ENCODE data around the gene AFAP1.

The AFAP1 gene

GRCh38 chr4:7890635-7891393 lies 48.8 kb downstream of the AFAP1 start:
- no peak for DNase-seq
- TF ChIP-seq CTCF (IDR thresholded peaks at IDR 0.05; ENCODE audit: low read depth, low read length, missing control alignments), result no peak
- H3K4me3 ChIP-seq (ENCODE audit: low read depth, low read length), result no peak overlapping the region
- no peaks in the 10 kb centered on the region for H3K27me3 ChIP-seq (replicated peaks)
- peak overlapping the region; percentile 93 for H3K27ac ChIP-seq
- peaks cover 3% of the 10 kb centered on the region for H3K36me3 ChIP-seq (replicated peaks)
- in situ Hi-C loops (cut with HindIII; ENCODE audit: low pct_ligation_motif_present, low sequenced_read_pairs), result no loop called here

- in situ Hi-C loops (cut with HindIII; ENCODE audit: low pct_ligation_motif_present, low sequenced_read_pairs), result no loop called here
- Histone ChIP-seq H3K36me3 (replicated peaks) (no peaks in the 10 kb centered on the region), H3K27ac (no peak overlapping the region), H3K4me3 (ENCODE audit: low read depth, low read length) (no peak overlapping the region), H3K27me3 (replicated peaks) (no peaks in the 10 kb centered on the region)
- TF ChIP-seq CTCF (IDR thresholded peaks at IDR 0.05; ENCODE audit: low read depth, low read length, missing control alignments), result no peak
- no peak for DNase-seq
These were observed 52.2 kb downstream of the AFAP1 start for GRCh38 chr4:7887436-7887835.

- in situ Hi-C loops (cut with HindIII; ENCODE audit: low pct_ligation_motif_present, low sequenced_read_pairs), result no loop called here
- Histone ChIP-seq H3K36me3 (replicated peaks) (no peaks in the 10 kb centered on the region), H3K4me3 (ENCODE audit: low read depth, low read length) (no peak overlapping the region), H3K27me3 (replicated peaks) (no peaks in the 10 kb centered on the region), H3K27ac (peak overlapping the region; percentile 18)
- no peak for TF ChIP-seq CTCF (IDR thresholded peaks at IDR 0.05; ENCODE audit: low read depth, low read length, missing control alignments)
- no peak for DNase-seq
These were observed 53.4 kb downstream of the AFAP1 start for GRCh38 chr4:7886007-7886973.

- in situ Hi-C loops (cut with HindIII; ENCODE audit: low pct_ligation_motif_present, low sequenced_read_pairs), result no loop called here
- TF ChIP-seq CTCF (IDR thresholded peaks at IDR 0.05; ENCODE audit: low read depth, low read length, missing control alignments), result no peak
- DNase-seq, result no peak
- no peak overlapping the region for H3K4me3 ChIP-seq (ENCODE audit: low read depth, low read length)
- no peak overlapping the region for H3K27ac ChIP-seq
- H3K27me3 ChIP-seq (replicated peaks), result no peaks in the 10 kb centered on the region
- no peaks in the 10 kb centered on the region for H3K36me3 ChIP-seq (replicated peaks)
These were observed 54.2 kb downstream of the AFAP1 start for GRCh38 chr4:7885216-7886006.

DNA sequence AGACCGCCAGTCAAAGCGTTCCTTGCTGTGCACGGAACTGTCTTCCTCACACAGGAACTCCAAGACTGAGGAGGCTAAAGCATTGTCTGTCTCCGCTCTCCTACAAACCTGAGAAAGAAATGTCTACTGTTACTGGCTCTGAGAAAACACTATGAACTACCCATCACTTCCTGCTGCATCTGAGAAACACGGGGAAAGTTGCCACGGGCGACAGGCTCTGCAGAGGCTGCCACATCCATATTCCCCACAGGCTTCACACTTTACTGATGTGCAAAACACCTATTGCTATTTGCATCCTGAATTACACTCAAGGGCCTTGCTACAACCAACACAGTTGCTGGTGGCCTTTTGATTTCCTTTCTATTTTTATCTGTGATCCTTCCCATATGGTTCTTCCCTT lies 59.0 kb downstream of the AFAP1 start:
- Histone ChIP-seq H3K4me3 (ENCODE audit: low read depth, low read length) (no peak overlapping the region), H3K27ac (peak overlapping the region; percentile 83), H3K36me3 (replicated peaks) (no peaks in the 10 kb centered on the region), H3K27me3 (replicated peaks) (no peaks in the 10 kb centered on the region)
- DNase-seq, result no peak
- in situ Hi-C loops (cut with HindIII; ENCODE audit: low pct_ligation_motif_present, low sequenced_read_pairs), result no loop called here
- TF ChIP-seq CTCF (IDR thresholded peaks at IDR 0.05; ENCODE audit: low read depth, low read length, missing control alignments), result no peak

All from brain microvascular endothelial cell (primary cell).